ENCODE data around the gene INHBC.

DNA sequence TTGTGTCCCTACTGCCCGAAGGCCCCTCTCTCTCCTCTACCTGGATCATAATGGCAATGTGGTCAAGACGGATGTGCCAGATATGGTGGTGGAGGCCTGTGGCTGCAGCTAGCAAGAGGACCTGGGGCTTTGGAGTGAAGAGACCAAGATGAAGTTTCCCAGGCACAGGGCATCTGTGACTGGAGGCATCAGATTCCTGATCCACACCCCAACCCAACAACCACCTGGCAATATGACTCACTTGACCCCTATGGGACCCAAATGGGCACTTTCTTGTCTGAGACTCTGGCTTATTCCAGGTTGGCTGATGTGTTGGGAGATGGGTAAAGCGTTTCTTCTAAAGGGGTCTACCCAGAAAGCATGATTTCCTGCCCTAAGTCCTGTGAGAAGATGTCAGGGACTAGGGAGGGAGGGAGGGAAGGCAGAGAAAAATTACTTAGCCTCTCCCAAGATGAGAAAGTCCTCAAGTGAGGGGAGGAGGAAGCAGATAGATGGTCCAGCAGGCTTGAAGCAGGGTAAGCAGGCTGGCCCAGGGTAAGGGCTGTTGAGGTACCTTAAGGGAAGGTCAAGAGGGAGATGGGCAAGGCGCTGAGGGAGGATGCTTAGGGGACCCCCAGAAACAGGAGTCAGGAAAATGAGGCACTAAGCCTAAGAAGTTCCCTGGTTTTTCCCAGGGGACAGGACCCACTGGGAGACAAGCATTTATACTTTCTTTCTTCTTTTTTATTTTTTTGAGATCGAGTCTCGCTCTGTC lies 22.3 kb downstream of the INHBC start:
- TF ChIP-seq, protein P1, sequence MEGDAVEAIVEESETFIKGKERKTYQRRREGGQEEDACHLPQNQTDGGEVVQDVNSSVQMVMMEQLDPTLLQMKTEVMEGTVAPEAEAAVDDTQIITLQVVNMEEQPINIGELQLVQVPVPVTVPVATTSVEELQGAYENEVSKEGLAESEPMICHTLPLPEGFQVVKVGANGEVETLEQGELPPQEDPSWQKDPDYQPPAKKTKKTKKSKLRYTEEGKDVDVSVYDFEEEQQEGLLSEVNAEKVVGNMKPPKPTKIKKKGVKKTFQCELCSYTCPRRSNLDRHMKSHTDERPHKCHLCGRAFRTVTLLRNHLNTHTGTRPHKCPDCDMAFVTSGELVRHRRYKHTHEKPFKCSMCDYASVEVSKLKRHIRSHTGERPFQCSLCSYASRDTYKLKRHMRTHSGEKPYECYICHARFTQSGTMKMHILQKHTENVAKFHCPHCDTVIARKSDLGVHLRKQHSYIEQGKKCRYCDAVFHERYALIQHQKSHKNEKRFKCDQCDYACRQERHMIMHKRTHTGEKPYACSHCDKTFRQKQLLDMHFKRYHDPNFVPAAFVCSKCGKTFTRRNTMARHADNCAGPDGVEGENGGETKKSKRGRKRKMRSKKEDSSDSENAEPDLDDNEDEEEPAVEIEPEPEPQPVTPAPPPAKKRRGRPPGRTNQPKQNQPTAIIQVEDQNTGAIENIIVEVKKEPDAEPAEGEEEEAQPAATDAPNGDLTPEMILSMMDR (IDR thresholded peaks at IDR 0.05 in 8 of 11, conservative IDR thresholded peaks at IDR 0.05 in 3 of 11) = no peak
- TF ChIP-seq POLR2AphosphoS5 (IDR thresholded peaks at IDR 0.05) (no peak), POLR2A (IDR thresholded peaks at IDR 0.05) (no peak)

Data from spleen (tissue), 7 donors.